Measurements from ENCODE around the gene C11orf24.

Gene C11orf24

GRCh38 chr11:68264741-68265540 lies 6.8 kb downstream of the C11orf24 start:
- no peak overlapping the region for H3K4me3 ChIP-seq (ENCODE audit: low read depth, low read length)
- TF ChIP-seq CTCF (IDR thresholded peaks at IDR 0.05; ENCODE audit: low read depth, low read length) (no peak), MYC (IDR thresholded peaks at IDR 0.05; ENCODE audit: low read depth, low read length) (no peak), MAX (IDR thresholded peaks at IDR 0.05; ENCODE audit: low read depth, low read length) (no peak), POLR2A (IDR thresholded peaks at IDR 0.05; ENCODE audit: extremely low read depth, insufficient read length) (no peak)
- no peak for DNase-seq (ENCODE audit: low read depth)

GRCh38 chr11:68264244-68264643 lies 7.5 kb downstream of the C11orf24 start:
- no peak for DNase-seq (ENCODE audit: low read depth)
- TF ChIP-seq MAX (IDR thresholded peaks at IDR 0.05; ENCODE audit: low read depth, low read length) (no peak), MYC (IDR thresholded peaks at IDR 0.05; ENCODE audit: low read depth, low read length) (no peak), CTCF (IDR thresholded peaks at IDR 0.05; ENCODE audit: low read depth, low read length) (no peak)
- no peak overlapping the region for H3K4me3 ChIP-seq (ENCODE audit: low read depth, low read length)

- H3K4me3 ChIP-seq (ENCODE audit: low read depth, low read length): no peak overlapping the region
- DNase-seq (ENCODE audit: low read depth): no peak
- TF ChIP-seq MYC (IDR thresholded peaks at IDR 0.05; ENCODE audit: low read depth, low read length): no peak
- no peak for TF ChIP-seq CTCF (IDR thresholded peaks at IDR 0.05; ENCODE audit: low read depth, low read length)
- no peak for TF ChIP-seq POLR2A (IDR thresholded peaks at IDR 0.05; ENCODE audit: extremely low read depth, insufficient read length)
- no peak for TF ChIP-seq MAX (IDR thresholded peaks at IDR 0.05; ENCODE audit: low read depth, low read length)
Observed at GRCh38 chr11:68263444-68264035, 8.2 kb downstream of the C11orf24 start.

- no peak overlapping the region for H3K4me3 ChIP-seq (ENCODE audit: low read depth, low read length)
- no peak for DNase-seq (ENCODE audit: low read depth)
- TF ChIP-seq MAX (IDR thresholded peaks at IDR 0.05; ENCODE audit: low read depth, low read length) (no peak), POLR2A (IDR thresholded peaks at IDR 0.05; ENCODE audit: extremely low read depth, insufficient read length) (no peak), CTCF (IDR thresholded peaks at IDR 0.05; ENCODE audit: low read depth, low read length) (no peak), MYC (IDR thresholded peaks at IDR 0.05; ENCODE audit: low read depth, low read length) (no peak)
Observed at GRCh38 chr11:68262544-68262827, 9.3 kb downstream of the C11orf24 start.

- H3K4me3 ChIP-seq (ENCODE audit: low read depth, low read length): no peak overlapping the region
- no peak for DNase-seq (ENCODE audit: low read depth)
- TF ChIP-seq CTCF (IDR thresholded peaks at IDR 0.05; ENCODE audit: low read depth, low read length) (no peak), MYC (IDR thresholded peaks at IDR 0.05; ENCODE audit: low read depth, low read length) (no peak), MAX (IDR thresholded peaks at IDR 0.05; ENCODE audit: low read depth, low read length) (no peak), POLR2A (IDR thresholded peaks at IDR 0.05; ENCODE audit: extremely low read depth, insufficient read length) (no peak)
Observed at GRCh38 chr11:68261749-68262543, 9.8 kb downstream of the C11orf24 start.

All from NB4 (cell line).